ENCODE measurements around the gene SUSD5.
"Not testable (repeated sequence)": the region's sequence is repeated elsewhere in the genome, so short reads cannot be mapped to it uniquely, and the experiment has no call there.

Gene SUSD5

GRCh38 chr3:33186524-33187367 lies 31.9 kb downstream of the SUSD5 start:
- Histone ChIP-seq H3K27ac (no peak overlapping the region), H3K4me3 (ENCODE audit: low read depth, low read length) (no peak overlapping the region), H3K79me2 (no peaks in the 10 kb centered on the region), H3K9ac (no peak overlapping the region), H3K4me2 (ENCODE audit: low read length) (no peak overlapping the region), H3K36me3 (ENCODE audit: control insufficient read depth, insufficient read depth, low read length) (no peaks in the 10 kb centered on the region), H3K27me3 (ENCODE audit: control insufficient read depth, insufficient read depth, low read length) (no peaks in the 10 kb centered on the region), H3K9me3 (ENCODE audit: control insufficient read depth, low read length) (no peaks in the 10 kb centered on the region), H2AFZ (no peak overlapping the region), H3K4me1 (no peaks in the 10 kb centered on the region)
- TF ChIP-seq CTCF (IDR thresholded peaks at IDR 0.05): no peak

- no peak for TF ChIP-seq CTCF (IDR thresholded peaks at IDR 0.05)
- no peaks in the 10 kb centered on the region for H3K27me3 ChIP-seq (ENCODE audit: control insufficient read depth, insufficient read depth, low read length)
- H3K4me1 ChIP-seq: no peaks in the 10 kb centered on the region
- no peak overlapping the region for H3K27ac ChIP-seq
- no peak overlapping the region for H2AFZ ChIP-seq
- H3K36me3 ChIP-seq (ENCODE audit: control insufficient read depth, insufficient read depth, low read length): no peaks in the 10 kb centered on the region
- H3K9me3 ChIP-seq (ENCODE audit: control insufficient read depth, low read length): no peaks in the 10 kb centered on the region
- H3K79me2 ChIP-seq: no peaks in the 10 kb centered on the region
- no peak overlapping the region for H3K4me2 ChIP-seq (ENCODE audit: low read length)
- H3K9ac ChIP-seq: no peak overlapping the region
- H3K4me3 ChIP-seq (ENCODE audit: low read depth, low read length): no peak overlapping the region
Observed at GRCh38 chr3:33184863-33185262, 33.7 kb downstream of the SUSD5 start.

GRCh38 chr3:33181641-33182040 lies 37.0 kb downstream of the SUSD5 start:
- H3K9me3 ChIP-seq (ENCODE audit: control insufficient read depth, low read length); H2AFZ ChIP-seq; H3K4me3 ChIP-seq (ENCODE audit: low read depth, low read length); H3K79me2 ChIP-seq; H3K27ac ChIP-seq; H3K4me1 ChIP-seq; H3K27me3 ChIP-seq (ENCODE audit: control insufficient read depth, insufficient read depth, low read length); H3K36me3 ChIP-seq (ENCODE audit: control insufficient read depth, insufficient read depth, low read length); H3K4me2 ChIP-seq (ENCODE audit: low read length); H3K9ac ChIP-seq: not testable (repeated sequence)

- Histone ChIP-seq H3K79me2 (no peaks in the 10 kb centered on the region), H3K27ac (no peak overlapping the region), H3K9ac (no peak overlapping the region), H3K4me2 (ENCODE audit: low read length) (no peak overlapping the region), H3K4me1 (no peaks in the 10 kb centered on the region), H2AFZ (no peak overlapping the region), H3K9me3 (ENCODE audit: control insufficient read depth, low read length) (no peaks in the 10 kb centered on the region), H3K4me3 (ENCODE audit: low read depth, low read length) (no peak overlapping the region), H3K27me3 (ENCODE audit: control insufficient read depth, insufficient read depth, low read length) (no peaks in the 10 kb centered on the region), H3K36me3 (ENCODE audit: control insufficient read depth, insufficient read depth, low read length) (no peaks in the 10 kb centered on the region)
- TF ChIP-seq CTCF (IDR thresholded peaks at IDR 0.05): no peak
Observed at GRCh38 chr3:33181229-33181628, 37.4 kb downstream of the SUSD5 start.

- Histone ChIP-seq H3K4me3 (ENCODE audit: low read depth, low read length) (no peak overlapping the region), H3K9ac (no peak overlapping the region), H2AFZ (no peak overlapping the region), H3K9me3 (ENCODE audit: control insufficient read depth, low read length) (no peaks in the 10 kb centered on the region), H3K4me2 (ENCODE audit: low read length) (no peak overlapping the region), H3K79me2 (no peaks in the 10 kb centered on the region), H3K36me3 (ENCODE audit: control insufficient read depth, insufficient read depth, low read length) (no peaks in the 10 kb centered on the region), H3K27me3 (ENCODE audit: control insufficient read depth, insufficient read depth, low read length) (no peaks in the 10 kb centered on the region), H3K27ac (no peak overlapping the region), H3K4me1 (no peaks in the 10 kb centered on the region)
- no peak for TF ChIP-seq CTCF (IDR thresholded peaks at IDR 0.05)
Observed at GRCh38 chr3:33179132-33179531, 39.5 kb downstream of the SUSD5 start.
